HEK293 (cell line): ENCODE data around the gene ARV1.

Experiments used
- CTCF ChIA-PET: fragments of 350-600 bp; formaldehyde crosslinking; extraction: SDS; loops from one replicate; lab custom pipeline; 2021; ENCODE audit warnings: antibody characterized with exemption; lab: Yijun Ruan, JAX
- POLR2A ChIA-PET: fragments of 300-600 bp; formaldehyde crosslinking; extraction: SDS; loops from one replicate; lab custom pipeline; 2020; ENCODE audit warnings: antibody characterized with exemption, inconsistent platforms; lab: Yijun Ruan, JAX
- H3K27ac ChIP-seq: fragments of 200-500 bp; sonication (Bioruptor generic); 2 replicates; pipeline ENCODE4 v1.5.1; 2014; ENCODE audit warnings: low read depth, low read length, control low read depth, inconsistent platforms; ENCODE audit errors: extremely low read depth
- H3K36me3 ChIP-seq, 2 experiments: fragments of 200-500 bp in 1 of 2; sonication (Bioruptor generic) in 1 of 2; 1 replicate in 1 of 2; 2 replicates in 1 of 2; pipeline ENCODE4 v1.5.1; 2014 to 2017; ENCODE audit warnings: inconsistent platforms in 2 of 2, low read length in 2 of 2; ENCODE audit not compliant: control insufficient read depth in 2 of 2, insufficient read depth in 1 of 2
- H3K4me1 ChIP-seq: fragments of 200-500 bp; sonication (Bioruptor generic); 2 replicates; pipeline ENCODE4 v1.5.1; 2014; ENCODE audit warnings: mild to moderate bottlenecking, low read length, inconsistent platforms; ENCODE audit not compliant: control insufficient read depth, insufficient read depth
- H3K4me3 ChIP-seq: 2 replicates; pipeline ENCODE4 v1.5.1; 2011; ENCODE audit warnings: low read depth, mild to moderate bottlenecking, control low read depth, low read length, moderate library complexity
- H3K9me3 ChIP-seq: fragments of 200-500 bp; sonication (Bioruptor generic); 2 replicates; pipeline ENCODE4 v1.5.1; 2014; ENCODE audit warnings: low read depth, low read length, inconsistent platforms; ENCODE audit not compliant: control insufficient read depth, insufficient read depth
- MEIS1 ChIP-seq: sonication (generic); formaldehyde crosslinking; IDR thresholded peaks from 2 replicates; pipeline ENCODE4 v1.8.1; 2022; ENCODE audit warnings: missing genetic modification reagents, mild to moderate bottlenecking, borderline replicate concordance
- YY1 ChIP-seq: fragments of 450-650 bp; formaldehyde crosslinking; IDR thresholded peaks from 2 replicates; pipeline ENCODE4 v1.5.1; 2018; ENCODE audit warnings: missing biosample characterization, missing genetic modification characterization
- ZNF121 ChIP-seq: fragments of 450-650 bp; formaldehyde crosslinking; IDR thresholded peaks from 2 replicates; pipeline ENCODE4 v1.5.1; 2016; ENCODE audit warnings: missing biosample characterization, missing genetic modification characterization
- ZNF132 ChIP-seq: fragments of 450-650 bp; formaldehyde crosslinking; IDR thresholded peaks from 2 replicates; pipeline ENCODE4 v1.5.1; 2017; ENCODE audit warnings: missing biosample characterization, missing genetic modification characterization, borderline replicate concordance
- ZNF221 ChIP-seq: fragments of 450-650 bp; formaldehyde crosslinking; IDR thresholded peaks from 2 replicates; pipeline ENCODE4 v1.5.1; 2017; ENCODE audit warnings: missing biosample characterization, missing genetic modification characterization, borderline replicate concordance
- ZNF239 ChIP-seq: fragments of 450-650 bp; formaldehyde crosslinking; IDR thresholded peaks from 2 replicates; pipeline ENCODE4 v1.5.1; 2016; ENCODE audit warnings: missing biosample characterization, missing genetic modification characterization
- ZNF292 ChIP-seq: fragments of 450-650 bp; formaldehyde crosslinking; IDR thresholded peaks from 2 replicates; pipeline ENCODE4 v1.5.1; 2016; ENCODE audit warnings: low read depth, missing biosample characterization, missing genetic modification characterization, borderline replicate concordance
- ZNF302 ChIP-seq: fragments of 450-650 bp; formaldehyde crosslinking; IDR thresholded peaks from 2 replicates; pipeline ENCODE4 v1.5.1; 2016; ENCODE audit warnings: missing biosample characterization, missing genetic modification characterization, low read depth
- ZNF324 ChIP-seq: fragments of 450-650 bp; formaldehyde crosslinking; IDR thresholded peaks from 2 replicates; pipeline ENCODE4 v1.5.1; 2016; ENCODE audit warnings: missing biosample characterization, missing genetic modification characterization
- ZNF530 ChIP-seq: fragments of 450-650 bp; formaldehyde crosslinking; IDR thresholded peaks from 2 replicates; pipeline ENCODE4 v1.5.1; 2016; ENCODE audit warnings: low read depth, missing biosample characterization, missing genetic modification characterization
- ZNF571 ChIP-seq: fragments of 450-650 bp; formaldehyde crosslinking; IDR thresholded peaks from 2 replicates; pipeline ENCODE4 v1.5.0; 2017; ENCODE audit warnings: missing biosample characterization, missing genetic modification characterization
- ZNF585B ChIP-seq: fragments of 450-650 bp; formaldehyde crosslinking; IDR thresholded peaks from 2 replicates; pipeline ENCODE4 v1.5.1; 2016; ENCODE audit warnings: missing biosample characterization, missing genetic modification characterization
- ZNF621 ChIP-seq: fragments of 450-650 bp; formaldehyde crosslinking; IDR thresholded peaks from 2 replicates; pipeline ENCODE4 v1.5.1; 2017; ENCODE audit warnings: missing biosample characterization, missing genetic modification characterization
- ZNF768 ChIP-seq: fragments of 450-650 bp; formaldehyde crosslinking; IDR thresholded peaks from 2 replicates; pipeline ENCODE4 v1.5.1; 2018; ENCODE audit warnings: missing biosample characterization, mild to moderate bottlenecking, missing genetic modification characterization
- TF ChIP-seq, protein P1 (sequence below): fragments of 450-650 bp; formaldehyde crosslinking; IDR thresholded peaks from 2 replicates; pipeline ENCODE4 v1.5.1; 2016; ENCODE audit warnings: missing biosample characterization, missing genetic modification characterization
- TF ChIP-seq, protein P2 (sequence below): fragments of 450-650 bp; formaldehyde crosslinking; conservative IDR thresholded peaks from 2 replicates; pipeline ENCODE4 v1.5.1; 2016; ENCODE audit warnings: low read depth, missing biosample characterization, missing genetic modification characterization
- TF ChIP-seq, protein P3 (sequence below): fragments of 450-650 bp; formaldehyde crosslinking; IDR thresholded peaks from 2 replicates; pipeline ENCODE4 v1.5.1; 2016; ENCODE audit warnings: missing biosample characterization, missing genetic modification characterization
- TF ChIP-seq, protein P4 (sequence below): fragments of 450-650 bp; formaldehyde crosslinking; IDR thresholded peaks from 2 replicates; pipeline ENCODE4 v1.5.1; 2016; ENCODE audit warnings: missing biosample characterization, missing genetic modification characterization

ARV1 gene

DNA sequence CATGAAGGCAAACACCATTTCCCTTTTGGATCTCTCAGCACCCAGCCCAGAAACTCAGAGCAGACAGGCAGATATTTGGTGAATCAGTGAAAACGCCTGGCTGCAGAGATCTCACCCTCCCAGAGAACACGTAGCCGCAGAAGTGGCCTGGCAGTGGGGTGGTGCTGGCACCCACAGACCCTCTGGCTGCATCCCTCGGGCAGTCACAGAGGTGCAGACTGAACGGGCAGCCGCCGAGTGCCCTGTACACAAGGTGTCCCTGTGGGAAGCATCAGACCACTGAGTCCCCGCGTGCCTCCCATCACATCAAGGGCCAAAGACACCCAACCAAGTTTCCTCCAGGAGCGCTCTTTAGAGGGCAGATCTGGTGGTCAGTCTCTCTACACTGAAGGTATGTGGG is 49.1 kb downstream of the ARV1 start:
- Histone ChIP-seq H3K36me3 (peaks cover 0 to 15% of the 10 kb centered on the region in 2 experiments; a peak in 1 of 3 replicates), H3K4me1 (peaks cover 3% of the 10 kb centered on the region; the same call in 1 of the 2 replicates), H3K27ac (no peak overlapping the region), H3K9me3 (no peaks in the 10 kb centered on the region), H3K4me3 (no peak overlapping the region)
- POLR2A ChIA-PET: no interaction called here
- CTCF ChIA-PET: interaction anchor here (0.7 kb wide), 1 partner anchor 13 kb away, joined by 3 read pairs; no protein-coding TSS in a partner anchor
- no peak for TF ChIP-seq ZNF621 (tag by site-specific recombination)
- TF ChIP-seq, protein P1, sequence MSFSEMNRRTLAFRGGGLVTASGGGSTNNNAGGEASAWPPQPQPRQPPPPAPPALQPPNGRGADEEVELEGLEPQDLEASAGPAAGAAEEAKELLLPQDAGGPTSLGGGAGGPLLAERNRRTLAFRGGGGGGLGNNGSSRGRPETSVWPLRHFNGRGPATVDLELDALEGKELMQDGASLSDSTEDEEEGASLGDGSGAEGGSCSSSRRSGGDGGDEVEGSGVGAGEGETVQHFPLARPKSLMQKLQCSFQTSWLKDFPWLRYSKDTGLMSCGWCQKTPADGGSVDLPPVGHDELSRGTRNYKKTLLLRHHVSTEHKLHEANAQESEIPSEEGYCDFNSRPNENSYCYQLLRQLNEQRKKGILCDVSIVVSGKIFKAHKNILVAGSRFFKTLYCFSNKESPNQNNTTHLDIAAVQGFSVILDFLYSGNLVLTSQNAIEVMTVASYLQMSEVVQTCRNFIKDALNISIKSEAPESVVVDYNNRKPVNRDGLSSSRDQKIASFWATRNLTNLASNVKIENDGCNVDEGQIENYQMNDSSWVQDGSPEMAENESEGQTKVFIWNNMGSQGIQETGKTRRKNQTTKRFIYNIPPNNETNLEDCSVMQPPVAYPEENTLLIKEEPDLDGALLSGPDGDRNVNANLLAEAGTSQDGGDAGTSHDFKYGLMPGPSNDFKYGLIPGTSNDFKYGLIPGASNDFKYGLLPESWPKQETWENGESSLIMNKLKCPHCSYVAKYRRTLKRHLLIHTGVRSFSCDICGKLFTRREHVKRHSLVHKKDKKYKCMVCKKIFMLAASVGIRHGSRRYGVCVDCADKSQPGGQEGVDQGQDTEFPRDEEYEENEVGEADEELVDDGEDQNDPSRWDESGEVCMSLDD (tag by site-specific recombination): no peak

DNA sequence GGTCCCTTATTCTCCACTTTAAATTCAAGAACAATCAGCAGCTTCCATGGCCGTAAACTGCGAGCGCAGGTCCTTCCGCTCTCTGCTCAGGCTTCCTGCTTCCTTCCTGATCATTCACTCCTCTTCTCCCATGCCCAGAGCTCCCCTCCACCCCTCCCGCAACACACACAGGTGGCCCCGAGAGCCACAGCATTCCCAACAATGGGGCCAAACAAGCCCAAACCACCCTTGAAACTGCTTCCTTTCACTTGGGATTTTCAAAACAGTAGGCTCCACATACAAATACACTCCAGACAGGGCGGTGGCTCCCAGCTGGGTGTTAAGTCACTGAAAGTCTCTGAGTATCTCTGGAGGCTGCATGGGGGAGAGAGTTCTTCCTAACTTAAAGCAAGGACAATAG is 49.8 kb downstream of the ARV1 start:
- Histone ChIP-seq H3K36me3 (peaks cover 0 to 11% of the 10 kb centered on the region in 2 experiments; a peak in 1 of 3 replicates), H3K4me1 (peaks cover 3% of the 10 kb centered on the region; the same call in 1 of the 2 replicates), H3K4me3 (no peak overlapping the region), H3K27ac (no peak overlapping the region), H3K9me3 (no peaks in the 10 kb centered on the region)
- TF ChIP-seq ZNF292 (no peak), ZNF239 (tag by site-specific recombination) (no peak), ZNF324 (no peak), ZNF121 (tag by site-specific recombination) (no peak), MEIS1 (CRISPR knock-in tag) (no peak), ZNF768 (tag by site-specific recombination) (no peak), ZNF530 (tag by site-specific recombination) (no peak), YY1 (tag by site-specific recombination) (no peak), ZNF302 (no peak), ZNF585B (tag by site-specific recombination) (no peak), ZNF221 (no peak), ZNF571 (tag by site-specific recombination) (no peak), ZNF132 (tag by site-specific recombination) (no peak)
- TF ChIP-seq, protein P1 (tag by site-specific recombination): no peak
- TF ChIP-seq, protein P2, sequence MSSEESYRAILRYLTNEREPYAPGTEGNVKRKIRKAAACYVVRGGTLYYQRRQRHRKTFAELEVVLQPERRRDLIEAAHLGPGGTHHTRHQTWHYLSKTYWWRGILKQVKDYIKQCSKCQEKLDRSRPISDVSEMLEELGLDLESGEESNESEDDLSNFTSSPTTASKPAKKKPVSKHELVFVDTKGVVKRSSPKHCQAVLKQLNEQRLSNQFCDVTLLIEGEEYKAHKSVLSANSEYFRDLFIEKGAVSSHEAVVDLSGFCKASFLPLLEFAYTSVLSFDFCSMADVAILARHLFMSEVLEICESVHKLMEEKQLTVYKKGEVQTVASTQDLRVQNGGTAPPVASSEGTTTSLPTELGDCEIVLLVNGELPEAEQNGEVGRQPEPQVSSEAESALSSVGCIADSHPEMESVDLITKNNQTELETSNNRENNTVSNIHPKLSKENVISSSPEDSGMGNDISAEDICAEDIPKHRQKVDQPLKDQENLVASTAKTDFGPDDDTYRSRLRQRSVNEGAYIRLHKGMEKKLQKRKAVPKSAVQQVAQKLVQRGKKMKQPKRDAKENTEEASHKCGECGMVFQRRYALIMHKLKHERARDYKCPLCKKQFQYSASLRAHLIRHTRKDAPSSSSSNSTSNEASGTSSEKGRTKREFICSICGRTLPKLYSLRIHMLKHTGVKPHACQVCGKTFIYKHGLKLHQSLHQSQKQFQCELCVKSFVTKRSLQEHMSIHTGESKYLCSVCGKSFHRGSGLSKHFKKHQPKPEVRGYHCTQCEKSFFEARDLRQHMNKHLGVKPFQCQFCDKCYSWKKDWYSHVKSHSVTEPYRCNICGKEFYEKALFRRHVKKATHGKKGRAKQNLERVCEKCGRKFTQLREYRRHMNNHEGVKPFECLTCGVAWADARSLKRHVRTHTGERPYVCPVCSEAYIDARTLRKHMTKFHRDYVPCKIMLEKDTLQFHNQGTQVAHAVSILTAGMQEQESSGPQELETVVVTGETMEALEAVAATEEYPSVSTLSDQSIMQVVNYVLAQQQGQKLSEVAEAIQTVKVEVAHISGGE (tag by site-specific recombination): no peak
- TF ChIP-seq, protein P3, sequence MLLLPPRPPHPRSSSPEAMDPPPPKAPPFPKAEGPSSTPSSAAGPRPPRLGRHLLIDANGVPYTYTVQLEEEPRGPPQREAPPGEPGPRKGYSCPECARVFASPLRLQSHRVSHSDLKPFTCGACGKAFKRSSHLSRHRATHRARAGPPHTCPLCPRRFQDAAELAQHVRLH (tag by site-specific recombination): no peak
- TF ChIP-seq, protein P4, sequence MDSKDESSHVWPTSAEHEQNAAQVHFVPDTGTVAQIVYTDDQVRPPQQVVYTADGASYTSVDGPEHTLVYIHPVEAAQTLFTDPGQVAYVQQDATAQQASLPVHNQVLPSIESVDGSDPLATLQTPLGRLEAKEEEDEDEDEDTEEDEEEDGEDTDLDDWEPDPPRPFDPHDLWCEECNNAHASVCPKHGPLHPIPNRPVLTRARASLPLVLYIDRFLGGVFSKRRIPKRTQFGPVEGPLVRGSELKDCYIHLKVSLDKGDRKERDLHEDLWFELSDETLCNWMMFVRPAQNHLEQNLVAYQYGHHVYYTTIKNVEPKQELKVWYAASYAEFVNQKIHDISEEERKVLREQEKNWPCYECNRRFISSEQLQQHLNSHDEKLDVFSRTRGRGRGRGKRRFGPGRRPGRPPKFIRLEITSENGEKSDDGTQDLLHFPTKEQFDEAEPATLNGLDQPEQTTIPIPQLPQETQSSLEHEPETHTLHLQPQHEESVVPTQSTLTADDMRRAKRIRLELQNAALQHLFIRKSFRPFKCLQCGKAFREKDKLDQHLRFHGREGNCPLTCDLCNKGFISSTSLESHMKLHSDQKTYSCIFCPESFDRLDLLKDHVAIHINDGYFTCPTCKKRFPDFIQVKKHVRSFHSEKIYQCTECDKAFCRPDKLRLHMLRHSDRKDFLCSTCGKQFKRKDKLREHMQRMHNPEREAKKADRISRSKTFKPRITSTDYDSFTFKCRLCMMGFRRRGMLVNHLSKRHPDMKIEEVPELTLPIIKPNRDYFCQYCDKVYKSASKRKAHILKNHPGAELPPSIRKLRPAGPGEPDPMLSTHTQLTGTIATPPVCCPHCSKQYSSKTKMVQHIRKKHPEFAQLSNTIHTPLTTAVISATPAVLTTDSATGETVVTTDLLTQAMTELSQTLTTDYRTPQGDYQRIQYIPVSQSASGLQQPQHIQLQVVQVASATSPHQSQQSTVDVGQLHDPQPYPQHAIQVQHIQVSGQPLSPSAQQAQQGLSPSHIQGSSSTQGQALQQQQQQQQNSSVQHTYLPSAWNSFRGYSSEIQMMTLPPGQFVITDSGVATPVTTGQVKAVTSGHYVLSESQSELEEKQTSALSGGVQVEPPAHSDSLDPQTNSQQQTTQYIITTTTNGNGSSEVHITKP (tag by site-specific recombination): no peak
- ChIA-PET CTCF (interaction anchor here (0.6 to 0.7 kb wide), 2 partner anchors 13 to 52 kb away, joined by 3 read pairs; no protein-coding TSS in a partner anchor), POLR2A (no interaction called here)
